Activated CD8-positive, alpha-beta memory T cell treated with anti-CD3 and anti-CD28 coated beads for 1 hour (primary cell): Measurements from ENCODE around the gene DUXB.

ENCODE experiments used
- DNase-seq, 2 donors: peaks; one replicate each; pipeline ENCODE4 v3.0.0-alpha.2; 2020; ENCODE audit warnings: low read depth in 1 of 2; ENCODE audit errors: extremely low read depth in 1 of 2

Gene DUXB, protein sequence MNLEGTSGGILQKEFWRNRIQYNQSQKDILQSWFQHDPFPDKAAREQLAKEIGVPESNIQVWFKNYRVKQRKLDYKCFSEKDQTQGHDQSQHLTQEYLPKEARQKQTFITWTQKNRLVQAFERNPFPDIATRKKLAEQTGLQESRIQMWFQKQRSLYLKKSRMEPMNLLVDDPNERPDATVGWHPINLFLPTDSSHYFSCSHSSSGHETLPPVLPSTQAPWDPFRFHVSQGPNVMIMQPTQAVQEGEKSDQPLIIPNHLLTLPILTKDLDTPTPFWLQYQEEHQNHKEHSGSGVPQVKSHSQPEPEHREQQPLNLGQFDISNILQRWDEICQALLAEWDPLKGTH

DNA sequence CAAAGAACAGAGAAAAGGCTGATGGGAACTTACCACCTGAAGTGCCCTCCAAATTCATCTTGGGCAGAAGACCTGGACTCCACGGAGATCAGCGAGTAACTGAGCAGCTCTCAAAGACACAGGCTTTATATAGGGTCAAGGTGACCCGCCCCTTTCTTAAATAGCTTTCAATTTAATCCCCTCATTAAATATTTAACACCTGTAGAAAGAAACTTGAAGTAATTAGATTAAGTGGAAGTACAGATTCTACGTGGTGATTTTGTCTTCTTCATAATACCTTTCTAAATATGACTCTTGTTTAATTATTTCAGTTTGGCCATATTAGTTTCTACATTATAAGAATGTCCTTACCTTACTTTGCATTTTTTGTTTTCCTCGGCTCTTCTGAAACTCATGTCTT is at the start of gene DUXB:
Gene DUXB (minus strand): TSS at position 101 of the 400 bp plus-strand sequence. CDS start 43 bp downstream, at position 58.
- no peak for DNase-seq

DNA sequence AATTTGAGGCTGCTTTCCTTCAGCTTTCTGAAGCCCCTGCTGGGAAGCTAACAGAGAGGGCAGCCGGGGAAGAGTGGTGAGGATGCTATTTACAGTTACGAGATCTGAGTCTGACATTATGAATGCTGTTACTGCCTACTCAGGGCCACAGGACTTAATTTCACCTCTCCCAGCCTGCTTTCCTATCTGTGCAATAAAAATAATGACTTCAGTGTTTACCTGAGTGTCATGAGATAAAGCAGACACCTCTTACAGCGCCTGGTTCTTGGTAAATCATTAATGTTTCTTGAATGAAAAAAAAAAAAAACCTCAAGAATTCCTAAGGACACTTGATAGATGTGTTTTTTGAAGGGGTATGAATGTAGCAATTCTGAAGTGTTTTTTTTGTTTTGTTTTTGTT is 49.3 kb upstream of the DUXB start:
- no peak for DNase-seq

DNA sequence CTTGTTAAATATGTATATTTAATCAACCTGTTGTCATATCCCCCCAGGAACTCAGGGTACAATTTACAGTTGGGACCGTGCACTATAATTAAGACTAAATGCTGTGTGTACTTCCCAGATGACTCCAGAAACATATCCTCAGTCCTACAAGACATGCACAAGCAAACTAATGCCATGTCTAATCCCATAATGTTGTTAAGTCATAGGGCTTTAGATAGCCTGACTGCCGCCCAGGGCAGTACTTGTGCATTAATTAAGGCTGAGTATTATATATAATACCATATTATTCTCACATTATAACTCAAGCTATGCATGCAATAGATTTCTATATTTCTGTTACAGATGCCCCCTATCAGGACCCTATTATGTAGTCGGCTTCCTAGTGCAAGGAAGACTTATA is 45.1 kb upstream of the DUXB start:
- DNase-seq: no peak

DNA sequence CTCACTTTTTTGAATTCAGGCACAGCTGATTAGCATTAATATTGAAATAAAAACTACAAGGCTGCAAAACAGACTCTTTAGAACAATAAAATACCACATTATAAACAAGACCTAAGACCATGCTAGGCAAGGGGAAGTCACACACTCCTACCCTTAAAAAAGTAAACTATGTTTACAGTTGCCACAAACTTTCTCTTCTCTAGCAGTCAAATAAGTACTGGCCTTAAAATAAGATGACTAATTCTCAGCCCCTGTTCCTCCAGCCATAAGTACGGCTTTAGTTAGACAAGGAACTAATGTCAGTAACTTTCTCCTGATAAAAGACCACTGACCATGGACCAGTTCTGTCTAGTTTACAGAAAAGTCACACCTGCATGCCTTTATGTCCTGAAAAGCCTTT is 44.6 kb upstream of the DUXB start:
- DNase-seq: no peak

DNA sequence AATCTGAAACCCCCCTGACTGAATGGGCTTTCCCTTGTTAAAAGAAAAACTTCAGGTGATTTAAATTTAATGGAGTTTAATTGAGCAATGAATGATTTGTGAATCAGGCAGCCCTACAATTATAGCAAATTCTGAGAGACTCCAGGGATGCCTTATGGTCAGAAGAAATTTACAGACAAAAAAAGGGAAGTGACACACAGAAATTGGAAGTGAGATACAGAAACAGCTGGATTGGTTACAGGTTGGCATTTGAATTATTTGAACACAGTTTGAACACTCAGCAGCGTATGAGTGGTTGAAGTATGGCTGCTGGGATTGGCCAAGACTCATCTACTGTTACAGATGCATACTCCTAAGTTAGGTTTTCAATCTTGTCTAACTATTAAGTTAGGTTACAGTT is 44.0 kb upstream of the DUXB start:
- DNase-seq: no peak

DNA sequence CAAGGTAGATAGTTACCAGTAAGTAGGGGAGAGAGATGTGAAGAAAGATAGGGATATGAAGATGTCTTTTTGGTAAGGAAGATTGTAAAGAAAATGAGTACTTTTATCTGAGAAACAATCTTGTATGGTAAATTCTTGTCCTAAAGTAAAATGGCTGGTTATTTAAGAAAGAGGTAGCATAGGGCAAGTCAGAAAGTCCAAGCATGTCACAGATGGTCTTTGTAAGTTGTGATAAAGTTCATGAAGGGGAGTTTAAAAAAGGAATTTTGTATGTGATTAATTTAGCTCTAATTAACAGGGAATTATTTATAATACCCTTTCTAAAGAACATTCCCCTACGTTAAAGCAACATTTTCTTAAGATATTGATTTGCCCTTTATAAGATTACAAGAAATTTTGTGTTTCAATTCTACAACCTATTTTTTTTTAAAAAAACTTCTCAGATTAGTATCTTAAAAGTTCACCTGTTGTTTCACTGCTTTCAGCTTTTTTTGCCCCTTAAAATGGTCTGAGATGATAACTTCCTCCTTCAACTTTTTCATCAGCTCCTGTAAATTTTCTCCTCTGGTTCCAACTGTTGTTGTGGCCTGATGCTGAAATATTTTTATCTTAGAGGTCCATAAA is 41.3 kb upstream of the DUXB start:
- no peak for DNase-seq

DNA sequence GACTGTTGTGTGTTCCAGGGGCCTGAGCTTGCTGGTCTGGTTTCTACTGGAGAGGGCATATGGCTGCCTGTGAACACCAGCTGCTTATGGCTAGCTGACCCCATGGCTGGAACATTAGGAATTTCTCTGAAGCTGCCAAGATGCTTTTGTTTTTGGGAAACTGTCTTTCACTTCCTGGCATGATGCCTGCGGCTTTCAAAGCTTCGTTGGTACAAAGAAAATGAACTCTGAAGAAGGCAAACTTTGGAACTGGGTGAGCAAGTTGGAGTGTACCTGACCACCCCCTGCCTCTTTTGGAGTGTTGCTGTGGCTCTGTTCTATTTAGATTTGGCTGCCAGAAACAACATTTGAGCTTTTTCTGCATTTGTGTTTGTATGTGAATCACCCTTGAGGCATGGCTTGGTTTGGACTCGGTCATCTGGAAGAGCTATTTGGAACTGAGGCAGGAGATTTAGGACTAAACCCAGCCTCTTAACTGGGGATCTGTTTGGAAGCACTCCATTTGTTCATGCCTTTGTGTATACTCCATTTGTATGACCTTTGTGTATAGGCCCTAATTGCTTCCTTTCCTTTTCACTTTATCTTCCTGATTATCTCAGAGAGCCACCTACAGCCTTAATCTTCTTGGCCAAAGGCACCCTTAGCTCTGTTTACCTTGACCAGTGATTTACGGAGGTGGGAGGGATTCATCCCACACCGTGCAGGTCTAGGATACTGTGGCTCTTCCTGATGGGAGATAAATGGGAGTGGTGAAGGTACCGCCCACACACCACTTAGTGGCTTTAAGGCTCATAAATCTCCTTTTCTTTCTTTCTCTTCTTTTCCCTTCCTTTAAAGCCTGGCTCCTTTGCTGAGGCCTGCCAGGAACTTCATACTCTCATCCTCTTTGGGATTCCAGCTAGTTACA is 32.3 kb upstream of the DUXB start:
- DNase-seq: no peak

DNA sequence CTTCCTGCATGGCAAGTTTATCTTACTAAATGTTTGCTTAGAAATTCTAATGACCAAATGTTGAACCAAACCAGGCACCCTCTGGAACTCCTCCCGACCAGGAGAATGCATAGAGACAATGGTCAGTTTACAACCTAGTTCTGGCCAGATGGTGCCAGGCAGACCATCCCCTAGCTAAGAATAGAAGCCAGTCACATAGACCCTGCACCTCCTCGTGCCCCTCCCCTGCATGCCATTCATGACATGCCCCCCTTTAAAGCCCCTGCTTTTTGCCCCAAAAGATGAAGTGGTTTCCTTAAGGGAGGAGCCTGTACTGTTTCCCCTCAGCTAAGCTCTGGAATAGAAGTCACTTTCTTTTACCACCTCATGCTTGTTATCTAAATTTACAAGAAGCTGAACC is 31.6 kb upstream of the DUXB start:
- DNase-seq: no peak

DNA sequence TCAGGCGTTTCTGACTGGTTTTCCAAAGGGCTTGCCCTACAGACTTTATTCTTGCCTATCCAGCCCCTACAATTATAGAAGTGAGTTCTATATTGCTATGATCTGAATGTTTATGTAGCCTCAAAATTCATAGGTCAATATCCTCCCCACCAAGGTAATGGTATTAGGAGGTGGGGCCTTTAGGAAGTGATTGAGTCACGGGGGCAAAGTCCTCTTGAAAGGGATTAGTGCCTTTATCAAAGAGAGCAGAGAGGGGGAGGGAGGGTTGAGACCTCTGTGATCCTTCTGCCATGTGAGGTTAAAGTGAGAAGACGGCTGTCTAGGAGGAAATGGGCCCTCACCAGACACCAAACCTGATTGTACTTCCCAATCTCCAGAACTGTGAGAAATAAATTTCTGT is 26.0 kb upstream of the DUXB start:
- DNase-seq: no peak

DNA sequence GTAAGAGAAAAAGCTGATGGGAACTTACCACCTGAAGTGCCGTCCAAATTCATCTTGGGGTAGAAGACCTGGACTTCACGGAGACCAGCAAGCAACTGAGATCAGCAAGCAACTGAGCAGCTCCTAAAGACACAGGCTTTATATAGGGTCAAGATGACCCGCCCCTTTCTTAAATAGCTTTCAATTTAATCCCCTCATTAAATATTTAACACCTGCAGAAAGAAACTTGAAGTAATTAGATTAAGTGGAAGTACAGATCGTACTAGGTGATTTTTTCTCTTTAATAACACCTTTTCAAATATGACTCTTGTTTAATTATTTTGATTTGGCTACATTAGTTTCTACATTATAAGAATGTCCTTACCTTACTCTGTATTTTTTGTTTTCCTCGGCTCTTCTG is 25.1 kb upstream of the DUXB start, which contains the start of gene CPHXL:
Gene CPHXL (minus strand): TSS at position 101 of the 400 bp plus-strand sequence. CDS start 48 bp downstream, at position 53.
- DNase-seq: no peak

DNA sequence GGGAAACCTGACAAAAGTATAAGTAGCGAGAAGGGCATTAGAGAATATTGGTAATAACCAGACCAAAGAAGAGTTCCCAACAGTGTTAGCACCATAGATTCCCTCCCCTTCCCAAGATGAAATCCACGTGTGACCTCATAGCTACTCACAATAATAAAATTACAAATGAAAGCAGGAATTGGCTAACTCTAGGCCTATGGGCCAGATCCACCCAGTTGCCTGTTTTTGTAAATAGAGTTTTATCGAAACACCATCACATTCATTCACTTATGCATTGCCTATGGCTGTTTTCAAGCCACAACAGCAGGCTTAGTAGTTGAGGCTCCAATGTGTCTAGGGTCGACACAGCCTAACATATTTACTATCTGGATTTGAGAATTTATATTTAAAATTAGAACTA is 17.2 kb upstream of the DUXB start:
- DNase-seq: no peak

DNA sequence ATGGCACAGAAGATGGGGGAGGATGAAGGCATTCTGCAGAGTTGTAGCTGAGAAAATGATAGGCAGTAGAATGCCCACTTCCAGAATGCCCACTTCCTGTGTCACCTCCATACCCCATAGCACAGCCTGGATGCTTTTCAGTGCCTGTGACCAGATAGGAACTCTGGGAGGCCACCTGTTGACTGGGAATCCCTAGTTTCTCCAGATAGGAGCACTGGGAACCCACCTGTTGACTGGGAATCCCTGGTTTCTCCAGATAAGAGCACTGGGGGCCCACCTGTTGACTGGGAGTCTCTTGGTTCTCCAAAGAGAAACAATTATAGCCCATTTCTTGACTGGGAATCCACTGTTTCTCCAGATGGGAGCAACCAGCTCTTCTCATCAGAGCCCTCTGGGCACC is 13.4 kb upstream of the DUXB start:
- no peak for DNase-seq

DNA sequence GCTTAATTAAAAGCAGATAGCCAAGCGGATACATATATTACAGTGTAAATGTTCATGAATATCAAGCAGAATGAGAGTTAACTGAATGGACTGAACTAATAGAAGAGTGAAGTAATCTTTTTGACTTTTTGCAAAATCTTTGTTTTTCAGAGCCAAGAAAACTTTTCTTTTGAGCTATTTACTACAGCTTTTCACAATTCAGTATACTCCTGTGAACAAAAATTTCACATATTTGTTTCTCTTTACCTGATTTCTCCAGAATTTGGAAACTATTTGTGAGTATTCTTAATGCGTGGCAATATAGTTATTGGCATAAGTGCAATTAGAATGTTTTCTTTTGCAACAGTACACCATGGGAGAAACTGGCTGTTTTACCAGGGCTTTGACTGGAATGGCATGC is 9.1 kb upstream of the DUXB start:
- DNase-seq: no peak

DNA sequence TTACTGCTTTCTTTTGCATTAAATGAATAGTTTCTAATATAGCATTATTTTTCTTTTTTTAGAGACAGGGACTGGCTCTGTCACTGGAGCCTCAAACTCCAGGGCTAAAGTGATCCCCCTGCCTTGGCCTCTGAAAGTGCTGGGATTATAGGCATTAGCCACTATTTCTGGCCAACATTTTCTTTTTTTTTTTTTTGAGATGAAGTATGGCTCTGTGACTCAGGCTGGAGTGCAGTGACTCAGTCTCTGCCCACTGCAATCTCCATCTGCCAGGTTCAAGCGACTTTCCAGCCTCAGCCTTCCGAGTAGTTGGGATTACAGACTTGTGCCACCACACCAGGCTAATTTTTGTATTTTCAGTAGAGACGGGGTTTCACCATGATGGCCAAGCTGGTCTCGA is 2.0 kb upstream of the DUXB start:
- no peak for DNase-seq

DNA sequence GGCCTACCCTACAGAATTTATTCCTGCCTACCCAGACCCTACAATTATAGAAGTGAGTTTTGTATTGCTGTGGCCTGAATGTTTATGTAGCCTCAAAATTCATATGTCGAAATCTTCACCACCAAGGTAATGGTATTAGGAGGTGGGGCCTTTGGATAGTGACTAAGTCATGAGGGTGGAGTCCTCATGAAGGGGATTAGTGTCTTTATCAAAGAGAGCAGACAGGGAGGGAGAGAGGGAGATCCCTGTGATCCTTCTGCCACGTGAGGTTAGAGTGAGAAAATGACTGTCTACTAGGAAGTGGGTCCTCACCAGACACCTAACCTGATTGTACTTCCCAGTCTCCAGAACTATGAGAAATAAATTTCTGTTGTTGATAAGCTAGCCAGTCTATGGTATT is 981 bp upstream of the DUXB start:
- DNase-seq: no peak

DNA sequence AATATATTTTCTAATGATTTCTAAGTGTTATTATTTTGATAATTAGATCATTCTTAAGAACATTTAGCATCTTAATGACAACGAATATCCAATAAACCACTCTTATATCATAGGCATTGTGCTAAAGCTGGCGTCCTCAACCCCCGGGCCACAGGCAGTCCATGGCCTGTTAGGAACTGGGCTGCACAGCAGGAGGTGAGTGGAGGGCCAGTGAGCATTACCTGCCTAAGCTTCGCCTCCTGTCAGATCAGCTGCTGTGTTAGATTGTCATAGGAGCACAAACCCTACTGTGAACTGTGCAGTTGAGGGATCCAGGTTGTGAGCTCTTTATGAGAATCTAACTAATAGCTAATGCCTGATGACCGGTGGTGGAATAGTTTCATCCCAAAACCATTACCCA is 3.7 kb downstream of the DUXB start:
- no peak for DNase-seq

DNA sequence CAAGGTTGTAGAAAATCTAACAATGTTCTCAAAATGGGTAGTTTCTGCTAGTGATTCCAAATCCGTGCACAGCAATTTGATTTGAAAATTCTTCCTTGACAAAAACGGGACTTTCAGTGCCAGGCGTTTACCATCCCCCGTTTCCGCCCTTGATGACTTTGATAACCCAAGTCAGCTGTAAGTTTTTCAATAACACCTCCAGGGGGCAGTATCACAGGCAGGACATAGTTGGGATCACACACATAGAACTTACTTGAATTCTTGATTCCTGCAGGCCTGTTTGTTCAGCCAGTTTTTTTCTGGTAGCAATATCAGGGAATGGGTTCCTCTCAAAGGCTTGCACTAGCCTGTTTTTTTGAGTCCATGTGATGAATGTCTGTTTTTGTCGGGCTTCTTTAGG is 5.6 kb downstream of the DUXB start:
- DNase-seq: no peak

DNA sequence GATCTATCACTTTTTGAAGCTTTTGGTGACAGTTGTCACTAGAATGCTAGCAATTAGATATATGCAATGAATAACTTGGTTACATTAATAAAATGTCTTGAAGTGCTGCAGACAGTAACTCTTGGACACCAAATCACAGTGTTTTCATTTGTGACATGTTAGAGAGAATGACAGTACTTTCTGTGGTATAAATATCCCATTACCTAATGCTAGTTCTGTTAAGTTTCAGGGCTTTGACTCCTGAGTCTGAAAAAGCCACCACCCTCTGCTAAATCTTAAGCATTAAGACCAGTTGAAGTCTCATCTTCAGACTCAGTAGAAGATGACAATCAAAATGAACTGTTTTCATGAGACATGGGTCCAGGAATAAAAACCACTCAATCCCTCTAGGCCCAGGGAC is 13.9 kb downstream of the DUXB start:
- DNase-seq: no peak

DNA sequence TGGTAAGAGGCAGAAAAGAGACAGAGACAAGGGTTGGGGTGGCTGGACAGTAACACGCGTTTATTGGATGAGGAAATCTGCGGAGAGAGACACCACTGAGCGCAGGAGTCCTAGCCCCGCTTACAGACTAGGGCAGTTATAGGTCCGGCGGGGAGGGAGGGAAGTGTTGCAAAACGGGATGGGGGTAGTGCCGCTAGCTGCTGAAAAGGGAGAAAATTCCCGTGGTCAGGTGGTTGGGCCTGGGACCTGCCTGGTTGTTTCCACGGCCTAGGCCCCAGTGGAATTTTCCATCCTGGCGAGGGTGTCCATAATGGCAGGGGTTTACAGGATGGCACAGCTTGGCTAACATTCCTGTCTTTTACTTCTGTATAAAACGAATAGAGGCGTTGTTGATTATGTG is 19.0 kb downstream of the DUXB start:
- no peak for DNase-seq

DNA sequence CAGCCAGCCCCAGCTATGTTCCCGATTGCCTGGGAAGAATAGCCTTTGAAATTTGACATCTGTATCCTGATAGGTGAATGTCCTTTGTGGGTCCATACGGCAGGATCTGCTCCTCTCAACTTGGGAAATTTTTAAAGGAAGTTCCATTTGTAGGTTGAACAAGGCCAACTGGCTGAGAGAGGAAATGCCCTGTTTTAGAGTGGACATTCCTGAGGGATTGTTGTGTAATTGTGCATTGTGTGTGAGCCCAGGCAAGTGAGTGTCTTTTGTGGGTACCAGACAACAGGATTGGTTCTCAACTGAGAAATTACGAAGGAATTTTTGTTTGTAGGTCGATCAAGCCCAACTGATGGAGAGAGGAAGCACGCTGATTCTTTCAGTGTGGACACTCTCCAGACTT is 21.9 kb downstream of the DUXB start:
- DNase-seq: no peak

DNA sequence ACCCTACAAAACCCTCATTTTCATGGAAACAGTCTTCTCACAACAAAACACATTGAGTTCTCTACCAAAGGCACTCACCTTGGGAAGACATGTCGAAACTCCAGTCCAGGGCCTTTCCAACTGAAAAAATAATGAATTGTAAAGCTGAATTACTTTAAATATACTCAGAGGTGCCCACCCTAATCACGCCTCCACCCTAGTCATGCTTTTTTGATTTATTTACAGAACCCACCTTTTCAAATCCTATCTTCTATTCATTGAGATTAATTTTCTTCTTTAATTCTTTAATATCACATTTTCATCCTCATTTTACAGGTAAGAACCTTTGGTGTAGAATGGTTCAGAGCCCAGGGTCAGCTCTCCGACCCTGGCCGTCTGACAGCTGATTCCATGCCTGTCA is 24.4 kb downstream of the DUXB start, which contains the start of gene CPHXL2:
Gene CPHXL2 (minus strand): TSS at position 101 of the 400 bp plus-strand sequence. CDS start 10 bp downstream, at position 91.
- no peak for DNase-seq

DNA sequence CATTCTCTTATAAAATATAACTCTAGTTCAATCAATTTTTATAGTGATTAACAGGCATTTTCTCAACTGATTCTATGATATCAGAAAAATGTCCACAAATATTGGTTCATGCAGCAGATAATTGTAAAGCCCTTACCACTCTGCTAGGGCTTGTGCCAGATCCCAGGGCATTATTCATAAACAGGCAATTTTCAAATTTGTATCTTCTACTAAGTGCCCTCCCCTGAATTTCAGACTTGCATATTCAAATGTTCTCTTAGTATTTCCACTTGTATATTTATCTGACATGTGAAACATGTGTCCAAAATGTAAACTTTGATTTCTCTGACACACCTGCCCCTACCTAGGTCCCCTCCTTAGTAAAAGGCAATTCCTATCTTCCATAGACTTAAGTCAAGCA is 33.8 kb downstream of the DUXB start:
- DNase-seq: no peak
